Neuronal stem cell (in vitro differentiated cells): ENCODE data around the gene KCTD21.

ENCODE experiments used
- DNase-seq: peaks from one replicate; pipeline ENCODE4 v3.0.0-alpha.2; 2013; ENCODE audit warnings: low spot score
- H2AFZ ChIP-seq: one replicate; pipeline ENCODE4 v1.6.1; 2013; ENCODE audit warnings: mild to moderate bottlenecking, low read length, inconsistent platforms
- H2AK5ac ChIP-seq: 2 replicates; pipeline ENCODE4 v1.6.1; 2013; ENCODE audit warnings: low read depth, mild to moderate bottlenecking, inconsistent platforms, low read length, moderate library complexity, mixed read lengths
- H2BK120ac ChIP-seq: 2 replicates; pipeline ENCODE4 v1.6.1; 2013; ENCODE audit warnings: low read depth, mild to moderate bottlenecking, inconsistent platforms, low read length, moderate library complexity, mixed read lengths
- H2BK12ac ChIP-seq: one replicate; pipeline ENCODE4 v1.6.1; 2013; ENCODE audit warnings: low read length, inconsistent platforms
- H2BK15ac ChIP-seq: 2 replicates; pipeline ENCODE4 v1.6.1; 2013; ENCODE audit warnings: mild to moderate bottlenecking, low read length, inconsistent platforms, mixed read lengths
- H2BK5ac ChIP-seq: one replicate; pipeline ENCODE4 v1.6.1; 2013; ENCODE audit warnings: inconsistent platforms, mild to moderate bottlenecking, low read length, moderate library complexity
- H3K14ac ChIP-seq: one replicate; pipeline ENCODE4 v1.6.1; 2013; ENCODE audit warnings: low read length, inconsistent platforms
- H3K18ac ChIP-seq: 2 replicates; pipeline ENCODE4 v1.6.1; 2013; ENCODE audit warnings: low read length, inconsistent platforms
- H3K23ac ChIP-seq: 2 replicates; pipeline ENCODE4 v1.6.1; 2013; ENCODE audit warnings: low read depth, mild to moderate bottlenecking, mixed read lengths, low read length, inconsistent platforms; ENCODE audit not compliant: poor library complexity
- H3K27ac ChIP-seq: replicated peaks from 3 replicates; pipeline ENCODE4 v1.5.1; 2013; ENCODE audit warnings: low read length, inconsistent platforms
- H3K27me3 ChIP-seq, 3 experiments: 2 replicates each; pipeline ENCODE4 v1.6.1; 2013; ENCODE audit warnings: low read length in 3 of 3, mild to moderate bottlenecking in 2 of 3, inconsistent platforms in 1 of 3, low read depth in 1 of 3, mixed read lengths in 1 of 3, moderate library complexity in 1 of 3; ENCODE audit not compliant: control insufficient read depth in 3 of 3, insufficient read depth in 3 of 3
- H3K36me3 ChIP-seq, 2 donors: replicated peaks in 1 of 2; 2 replicates each; pipeline ENCODE4 v1.6.1; 2013; ENCODE audit warnings: low read length in 2 of 2; ENCODE audit not compliant: control insufficient read depth in 2 of 2, insufficient read depth in 2 of 2
- H3K4ac ChIP-seq: 2 replicates; pipeline ENCODE4 v1.6.1; 2013; ENCODE audit warnings: inconsistent platforms, mild to moderate bottlenecking, low read length, moderate library complexity
- H3K4me1 ChIP-seq, 2 donors: 1 replicate in 1 of 2; 2 replicates in 1 of 2; pipeline ENCODE4 v1.6.1; 2013; ENCODE audit warnings: low read length in 2 of 2, low read depth in 1 of 2; ENCODE audit not compliant: control insufficient read depth in 2 of 2, insufficient read depth in 1 of 2
- H3K4me2 ChIP-seq: one replicate; pipeline ENCODE4 v1.6.1; 2013; ENCODE audit warnings: mild to moderate bottlenecking, low read length, inconsistent platforms; ENCODE audit not compliant: insufficient read depth, poor library complexity, severe bottlenecking
- H3K4me3 ChIP-seq, 2 donors: 2 replicates each; pipeline ENCODE4 v1.5.1; 2013; ENCODE audit warnings: low read length in 2 of 2, mild to moderate bottlenecking in 2 of 2, inconsistent platforms in 1 of 2, moderate library complexity in 1 of 2
- H3K79me1 ChIP-seq: one replicate; pipeline ENCODE4 v1.6.1; 2013; ENCODE audit warnings: low read depth, mild to moderate bottlenecking, inconsistent platforms, low read length, moderate library complexity
- H3K9ac ChIP-seq: one replicate; pipeline ENCODE4 v1.6.1; 2013; ENCODE audit warnings: mild to moderate bottlenecking, low read depth, low read length, inconsistent platforms; ENCODE audit not compliant: poor library complexity
- H3K9me3 ChIP-seq, 2 donors: replicated peaks in 1 of 2; 2 replicates each; pipeline versions ENCODE3 to v1.6.1; 2013; ENCODE audit warnings: low read length in 2 of 2, mild to moderate bottlenecking in 2 of 2, inconsistent platforms in 1 of 2, low read depth in 1 of 2, mixed read lengths in 1 of 2, moderate library complexity in 1 of 2; ENCODE audit not compliant: control insufficient read depth in 2 of 2, insufficient read depth in 1 of 2
- H4K8ac ChIP-seq: one replicate; pipeline ENCODE4 v1.6.1; 2013; ENCODE audit warnings: low read depth, mild to moderate bottlenecking, inconsistent platforms, low read length, moderate library complexity
- H4K91ac ChIP-seq: one replicate; pipeline ENCODE4 v1.6.1; 2013; ENCODE audit warnings: low read length, low read depth, mild to moderate bottlenecking, inconsistent platforms; ENCODE audit not compliant: poor library complexity
- WGBS, 2 donors: extraction: QIAGEN DNeasy Blood & Tissue Kit; methylation state at CpG; one replicate each; pipeline ENCODE4 v1.1.7; 2013; ENCODE audit warnings: missing lambda C conversion rate in 2 of 2, mixed read lengths in 1 of 2; ENCODE audit not compliant: insufficient read length in 2 of 2, insufficient replicate concordance in 1 of 2; ENCODE audit errors: extremely low coverage in 2 of 2; 5-methylcytosine and 5-hydroxymethylcytosine counted together

KCTD21 gene

DNA sequence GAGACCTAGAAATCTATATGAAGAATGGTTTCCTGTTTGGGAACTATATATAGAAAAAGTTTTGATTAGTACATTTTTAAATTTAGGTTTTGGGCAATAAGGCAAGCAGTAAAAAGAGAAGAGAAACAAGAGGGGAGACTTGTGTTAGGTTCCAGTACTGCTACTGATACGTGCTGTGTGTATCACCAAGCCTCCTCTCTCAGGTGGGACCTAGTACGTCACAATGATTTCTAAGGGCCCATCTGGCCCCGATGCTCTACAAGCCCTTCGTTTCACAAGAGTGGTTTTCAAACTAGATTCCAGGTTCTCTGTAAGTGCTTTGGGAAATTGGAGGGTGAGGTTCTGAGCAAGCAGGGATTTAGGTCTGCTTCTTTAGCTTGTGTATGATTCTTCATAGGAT is 39.5 kb upstream of the KCTD21 start:
- Histone ChIP-seq H3K18ac (no peak overlapping the region), H2BK12ac (no peak overlapping the region), H3K27ac (no peak overlapping the region), H2BK15ac (no peak overlapping the region), H4K8ac (no peak overlapping the region), H3K23ac (no peak overlapping the region), H3K4me1 (no peaks in the 10 kb centered on the region), H3K36me3 (peaks cover 23 to 46% of the 10 kb centered on the region in 2 donors), H2BK120ac (no peak overlapping the region), H3K4ac (no peak overlapping the region), H3K9me3 (no peaks in the 10 kb centered on the region), H2AFZ (no peak overlapping the region), H3K4me2 (no peak overlapping the region), H3K14ac (no peak overlapping the region), H3K27me3 (peaks cover 0 to 2% (median 0%) of the 10 kb centered on the region in 3 experiments), H2AK5ac (no peak overlapping the region), H4K91ac (no peak overlapping the region), H3K9ac (no peak overlapping the region), H2BK5ac (no peak overlapping the region), H3K4me3 (no peak overlapping the region), H3K79me1 (no peaks in the 10 kb centered on the region)
- no peak for DNase-seq
- WGBS, 2 donors = no CpG with 5 or more reads among the region's 4 CpGs

DNA sequence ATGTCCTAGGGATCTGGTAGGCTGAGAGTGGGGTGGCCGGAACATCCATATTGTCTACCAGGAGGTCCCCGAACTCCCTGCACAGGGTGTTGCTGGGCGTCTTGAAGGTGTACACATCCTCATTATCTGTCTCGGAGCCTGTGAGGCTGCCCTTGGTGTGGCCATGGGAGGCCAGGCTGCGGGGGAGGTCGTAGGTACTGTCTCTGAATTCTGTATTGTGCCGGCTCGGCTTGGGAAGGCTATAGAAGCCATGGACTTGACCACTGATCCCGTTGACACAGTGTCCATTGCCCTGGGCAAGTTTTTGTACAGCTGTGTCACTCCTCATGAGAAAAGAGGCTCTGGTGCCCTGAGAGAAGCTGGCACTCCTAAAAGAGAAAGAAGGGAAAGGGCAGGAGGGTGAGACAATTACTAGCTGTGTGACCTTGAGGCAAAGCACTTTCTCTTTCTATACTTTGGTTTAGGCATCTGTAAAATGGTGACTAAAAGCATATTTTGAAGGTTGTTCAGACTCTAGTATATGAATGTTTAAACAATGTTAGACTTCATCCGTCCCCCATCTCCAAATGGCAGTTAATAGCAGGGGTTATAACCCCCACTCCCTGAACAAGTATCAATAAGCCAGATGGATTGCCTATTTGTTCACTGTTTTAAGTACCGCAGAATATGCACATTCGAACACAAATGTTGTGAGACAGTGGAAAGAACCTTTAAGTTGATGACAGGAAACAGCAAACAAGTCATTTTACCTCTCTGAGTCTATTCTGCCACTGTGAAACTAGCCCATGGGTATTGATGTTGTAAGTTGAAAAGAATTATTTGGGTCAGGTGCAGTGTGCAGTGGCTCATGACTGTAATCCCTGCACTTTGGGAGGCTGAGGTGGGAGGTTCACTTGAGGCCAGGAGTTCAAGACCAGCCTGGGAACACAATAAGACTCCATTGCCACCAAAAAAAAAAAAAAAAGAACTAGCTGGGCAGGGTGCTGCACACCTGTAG is 38.6 kb upstream of the KCTD21 start:
- no peak overlapping the region for H3K4me2 ChIP-seq
- no peak overlapping the region for H3K23ac ChIP-seq
- H2AK5ac ChIP-seq = no peak overlapping the region
- no peak overlapping the region for H2BK120ac ChIP-seq
- DNase-seq = no peak
- no peak overlapping the region for H2BK12ac ChIP-seq
- H4K91ac ChIP-seq = no peak overlapping the region
- H3K79me1 ChIP-seq = no peaks in the 10 kb centered on the region
- no peak overlapping the region for H4K8ac ChIP-seq
- no peaks in the 10 kb centered on the region for H3K9me3 ChIP-seq
- H2BK15ac ChIP-seq = no peak overlapping the region
- H3K4me1 ChIP-seq = no peaks in the 10 kb centered on the region
- no peak overlapping the region for H2BK5ac ChIP-seq
- H3K18ac ChIP-seq = no peak overlapping the region
- peaks cover 0 to 2% (median 0%) of the 10 kb centered on the region in 3 experiments for H3K27me3 ChIP-seq
- H3K4ac ChIP-seq = no peak overlapping the region
- no peak overlapping the region for H3K4me3 ChIP-seq
- H2AFZ ChIP-seq = no peak overlapping the region
- no peak overlapping the region for H3K9ac ChIP-seq
- no peak overlapping the region for H3K27ac ChIP-seq
- no peak overlapping the region for H3K14ac ChIP-seq
- peaks cover 27 to 52% of the 10 kb centered on the region in 2 donors for H3K36me3 ChIP-seq
- WGBS, 2 donors = no CpG with 5 or more reads among the region's 12 CpGs

DNA sequence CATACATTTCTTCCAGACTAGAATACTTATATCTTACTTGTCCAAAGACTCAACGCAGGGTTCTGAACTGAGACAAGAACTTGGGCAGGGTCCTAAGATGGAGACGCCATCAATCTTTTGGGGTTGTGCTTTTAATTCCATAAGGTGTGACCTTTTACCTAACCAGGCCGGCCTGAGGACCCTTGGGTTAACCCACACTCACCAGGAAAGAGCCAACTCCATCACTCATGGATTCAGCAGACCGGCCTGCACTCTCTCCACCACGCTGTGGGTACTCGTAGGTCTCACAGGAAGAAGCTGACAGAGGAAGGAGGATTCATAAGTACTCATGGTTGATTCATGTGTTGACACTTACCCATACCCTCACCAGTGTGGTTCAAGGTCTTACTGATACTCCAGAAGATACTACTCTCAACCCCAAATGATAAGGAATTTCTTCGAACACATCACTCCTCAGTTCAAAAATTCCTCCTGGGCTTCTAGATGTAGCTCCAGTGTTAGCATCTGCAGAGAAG is 36.5 kb upstream of the KCTD21 start:
- peaks cover 43 to 73% of the 10 kb centered on the region in 2 donors for H3K36me3 ChIP-seq
- H2BK120ac ChIP-seq = no peak overlapping the region
- H3K27me3 ChIP-seq = peaks cover 0 to 3% (median 0%) of the 10 kb centered on the region in 3 experiments
- H2BK5ac ChIP-seq = no peak overlapping the region
- H4K91ac ChIP-seq = no peak overlapping the region
- no CpG with 5 or more reads among the region's 7 CpGs for WGBS, 2 donors
- no peak overlapping the region for H3K4me2 ChIP-seq
- no peak for DNase-seq
- H3K4me3 ChIP-seq = no peak overlapping the region
- H2AK5ac ChIP-seq = no peak overlapping the region
- H3K4me1 ChIP-seq = no peaks in the 10 kb centered on the region
- no peak overlapping the region for H3K9ac ChIP-seq
- H3K27ac ChIP-seq = no peak overlapping the region
- no peak overlapping the region for H3K23ac ChIP-seq
- H3K79me1 ChIP-seq = no peaks in the 10 kb centered on the region
- no peak overlapping the region for H2BK12ac ChIP-seq
- H3K18ac ChIP-seq = no peak overlapping the region
- H3K4ac ChIP-seq = no peak overlapping the region
- H4K8ac ChIP-seq = no peak overlapping the region
- H3K9me3 ChIP-seq = no peaks in the 10 kb centered on the region
- no peak overlapping the region for H2AFZ ChIP-seq
- H3K14ac ChIP-seq = no peak overlapping the region
- no peak overlapping the region for H2BK15ac ChIP-seq

DNA sequence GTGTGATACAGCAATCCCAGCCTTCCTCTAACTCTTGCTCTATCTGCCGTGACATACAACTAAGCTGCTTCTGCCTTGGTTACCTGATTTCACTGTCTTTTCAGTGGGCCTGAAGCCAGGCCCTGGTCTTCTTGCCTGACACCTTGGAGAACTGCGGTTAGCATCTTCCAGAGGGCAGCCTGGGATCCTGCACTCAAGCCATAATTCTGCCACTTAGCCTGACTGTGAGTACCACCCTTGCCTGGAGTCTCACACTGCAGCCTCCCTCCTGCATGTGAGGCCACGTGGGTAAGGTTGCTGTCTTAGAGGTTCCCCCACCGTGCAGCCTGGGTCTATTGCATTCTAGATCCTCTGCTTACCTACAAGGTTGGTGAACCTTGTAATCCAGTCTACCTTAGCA is 36.1 kb upstream of the KCTD21 start:
- H3K14ac ChIP-seq = no peak overlapping the region

More for the DNA sequence above, 36.1 kb upstream of the KCTD21 start:
- DNase-seq = no peak
- Histone ChIP-seq H3K79me1 (no peaks in the 10 kb centered on the region), H2BK15ac (no peak overlapping the region), H3K18ac (no peak overlapping the region), H3K27ac (no peak overlapping the region), H2AK5ac (no peak overlapping the region), H3K4me1 (no peaks in the 10 kb centered on the region), H3K4ac (no peak overlapping the region), H2BK5ac (no peak overlapping the region), H2BK12ac (no peak overlapping the region), H2AFZ (no peak overlapping the region), H2BK120ac (no peak overlapping the region), H3K27me3 (peaks cover 0 to 3% (median 0%) of the 10 kb centered on the region in 3 experiments), H3K36me3 (peaks cover 47 to 77% of the 10 kb centered on the region in 2 donors), H4K8ac (peak overlapping the region; percentile 67), H3K4me3 (no peak overlapping the region), H4K91ac (no peak overlapping the region), H3K23ac (no peak overlapping the region), H3K4me2 (no peak overlapping the region), H3K9ac (peak overlapping the region; percentile 5), H3K9me3 (no peaks in the 10 kb centered on the region)
- WGBS, 2 donors = no CpG with 5 or more reads among the region's 4 CpGs
